H1 (cell line): ENCODE data around the gene FADS6.

Experiments
- ASH2L ChIP-seq: fragments of 200-600, 300-600 bp; sonication (generic); IDR thresholded peaks from one replicate; pipeline ENCODE4 v1.7.1; 2017; ENCODE audit warnings: low read length
- CEBPB ChIP-seq: IDR thresholded peaks from 2 replicates; pipeline ENCODE4 v1.6.1; 2012; ENCODE audit warnings: low read depth, low read length
- CTCF ChIP-seq, 3 experiments: IDR thresholded peaks; 1 replicate in 2 of 3; 2 replicates in 1 of 3; pipeline versions ENCODE4 v1.5.1 to v1.6.1; 2011; ENCODE audit warnings: low read length in 3 of 3, mild to moderate bottlenecking in 3 of 3, inconsistent platforms in 2 of 3, low read depth in 1 of 3, moderate library complexity in 1 of 3; ENCODE audit not compliant: insufficient read depth in 1 of 3; ENCODE audit errors: control extremely low read depth in 1 of 3
- GTF2F1 ChIP-seq: IDR thresholded peaks from 2 replicates; pipeline ENCODE4 v1.6.1; 2012; ENCODE audit warnings: low read depth, low read length, improper control_type of control experiment, borderline replicate concordance
- YY1 ChIP-seq: IDR thresholded peaks from 2 replicates; pipeline ENCODE4 v1.6.1; 2011; ENCODE audit warnings: low read depth, mild to moderate bottlenecking, low read length

GRCh38 chr17:74892974-74893911, at the start of gene FADS6:
- TF ChIP-seq GTF2F1 (no peak), CTCF (IDR thresholded peaks at IDR 0.05; ENCODE audit: control extremely low read depth in 1 of 3, insufficient read depth in 1 of 3, low read depth in 1 of 3, low read length in 3 of 3) (no peak), ASH2L (no peak), YY1 (no peak), CEBPB (no peak)
